ENCODE data around the gene DHRS7B. TPM values are rescaled to one million over a fixed set of nuclear protein-coding genes. Genes with fewer than 3 reads are reported as not detected.

DHRS7B gene
- total and polyA plus RNA-seq, 4 donors, result 14.3 to 21.9 (median 18.7) TPM

GRCh38 chr17:21152731-21153130 is 26.0 kb downstream of the DHRS7B start:
- no peak for DNase-seq (ENCODE audit: low spot score)
- peaks cover 0 to 2% (median 0%) of the 10 kb centered on the region in 4 donors for H3K9me3 ChIP-seq (ENCODE audit: control insufficient read depth in 4 of 4, low read length in 3 of 4)
- no peaks in the 10 kb centered on the region for H3K27me3 ChIP-seq (ENCODE audit: control insufficient read depth in 4 of 4, insufficient read depth in 4 of 4, low read length in 3 of 4)
- H3K9ac ChIP-seq (ENCODE audit: low read depth in 1 of 2, low read length in 2 of 2), result no peak overlapping the region
- no peak overlapping the region for H3K27ac ChIP-seq (ENCODE audit: low read depth in 1 of 2, low read length in 2 of 2)
- H3K36me3 ChIP-seq (ENCODE audit: control insufficient read depth in 4 of 4, insufficient read depth in 3 of 4, low read depth in 1 of 4, low read length in 3 of 4), result no peaks in the 10 kb centered on the region
- TF ChIP-seq ATF3 (IDR thresholded peaks at IDR 0.05) (no peak), CTCF (IDR thresholded peaks at IDR 0.05; ENCODE audit: low read depth, low read length, missing input control) (no peak), MAX (IDR thresholded peaks at IDR 0.05) (no peak), TAF1 (conservative IDR thresholded peaks at IDR 0.05) (no peak), YY1 (IDR thresholded peaks at IDR 0.05) (no peak), REST (IDR thresholded peaks at IDR 0.05) (no peak), RXRA (IDR thresholded peaks at IDR 0.05) (no peak), EGR1 (IDR thresholded peaks at IDR 0.05; ENCODE audit: low read depth in 2 of 2) (no peak), ZBTB33 (IDR thresholded peaks at IDR 0.05) (no peak), SP1 (IDR thresholded peaks at IDR 0.05) (no peak), HNF4G (IDR thresholded peaks at IDR 0.05) (no peak), JUND (IDR thresholded peaks at IDR 0.05) (no peak)
- no peak overlapping the region for H3K4me3 ChIP-seq (ENCODE audit: low read depth in 1 of 3, low read length in 3 of 3)
- H3K4me1 ChIP-seq (ENCODE audit: control insufficient read depth in 4 of 4, insufficient read depth in 4 of 4, low read length in 3 of 4), result no peaks in the 10 kb centered on the region
- WGBS, result 82% methylated on average over 1 of the region's 1 CpG

- Histone ChIP-seq H3K27ac (ENCODE audit: low read depth in 1 of 2, low read length in 2 of 2) (no peak overlapping the region), H3K4me1 (ENCODE audit: control insufficient read depth in 4 of 4, insufficient read depth in 4 of 4, low read length in 3 of 4) (peaks cover 0 to 16% (median 14%) of the 10 kb centered on the region in 4 donors), H3K9me3 (ENCODE audit: control insufficient read depth in 4 of 4, low read length in 3 of 4) (no peaks in the 10 kb centered on the region), H3K27me3 (ENCODE audit: control insufficient read depth in 4 of 4, insufficient read depth in 4 of 4, low read length in 3 of 4) (no peaks in the 10 kb centered on the region), H3K36me3 (ENCODE audit: control insufficient read depth in 4 of 4, insufficient read depth in 3 of 4, low read depth in 1 of 4, low read length in 3 of 4) (no peaks in the 10 kb centered on the region), H3K9ac (ENCODE audit: low read depth in 1 of 2, low read length in 2 of 2) (no peak overlapping the region), H3K4me3 (ENCODE audit: low read depth in 1 of 3, low read length in 3 of 3) (no peak overlapping the region)
- no peak for DNase-seq (ENCODE audit: low spot score)
- 85% methylated on average over 1 of the region's 1 CpG for WGBS
- TF ChIP-seq JUND (IDR thresholded peaks at IDR 0.05), result no peak
- TF ChIP-seq FOXA1 (IDR thresholded peaks at IDR 0.05), result no peak
- no peak for TF ChIP-seq FOXA2 (IDR thresholded peaks at IDR 0.05)
- no peak for TF ChIP-seq ATF3 (IDR thresholded peaks at IDR 0.05)
- no peak for TF ChIP-seq TAF1 (conservative IDR thresholded peaks at IDR 0.05)
- TF ChIP-seq SP1 (IDR thresholded peaks at IDR 0.05), result no peak
- no peak for TF ChIP-seq GABPA (IDR thresholded peaks at IDR 0.05 in 1 of 2, conservative IDR thresholded peaks at IDR 0.05 in 1 of 2)
- TF ChIP-seq YY1 (IDR thresholded peaks at IDR 0.05), result no peak
- TF ChIP-seq EGR1 (IDR thresholded peaks at IDR 0.05; ENCODE audit: low read depth in 2 of 2), result no peak
- no peak for TF ChIP-seq RXRA (IDR thresholded peaks at IDR 0.05)
- TF ChIP-seq ZBTB33 (IDR thresholded peaks at IDR 0.05), result no peak
- TF ChIP-seq MAX (IDR thresholded peaks at IDR 0.05), result no peak
Observed at GRCh38 chr17:21157586-21158370, 31.0 kb downstream of the DHRS7B start.

Measured in liver (tissue), 9 donors.